GM18498 (cell line): ENCODE data around the gene MATN1.
A peak's percentile ranks its signal among the peaks of the same experiment; 100 is the strongest.

Source experiments
- ATAC-seq: cut with Tn5 transposase; IDR thresholded peaks from one replicate; pipeline ENCODE4 v1.9.1; 2021; ENCODE audit warnings: mild to moderate bottlenecking, moderate library complexity; ENCODE audit not compliant: unreplicated experiment

Gene MATN1

GRCh38 chr1:30745834-30746208 lies 22.4 kb upstream of the MATN1 start:
- ATAC-seq: no peak

GRCh38 chr1:30745156-30745833 lies 21.9 kb upstream of the MATN1 start:
- no peak for ATAC-seq

- ATAC-seq: peak; percentile 40
Observed at GRCh38 chr1:30744060-30744756, 20.8 kb upstream of the MATN1 start.

GRCh38 chr1:30743584-30744059 lies 20.2 kb upstream of the MATN1 start:
- ATAC-seq: peak; percentile 40

GRCh38 chr1:30742963-30743559 lies 19.7 kb upstream of the MATN1 start:
- no peak for ATAC-seq

- ATAC-seq: no peak
Observed at GRCh38 chr1:30742300-30742962, 19.0 kb upstream of the MATN1 start.

GRCh38 chr1:30741239-30741894 lies 18.0 kb upstream of the MATN1 start:
- no peak for ATAC-seq

- ATAC-seq: no peak
Observed at GRCh38 chr1:30740251-30741238, 17.2 kb upstream of the MATN1 start.

GRCh38 chr1:30739601-30740000 lies 16.2 kb upstream of the MATN1 start:
- ATAC-seq: no peak

- no peak for ATAC-seq
Observed at GRCh38 chr1:30738715-30739559, 15.6 kb upstream of the MATN1 start.

- ATAC-seq: no peak
Observed at GRCh38 chr1:30738040-30738714, 14.8 kb upstream of the MATN1 start.

GRCh38 chr1:30737357-30738039 lies 14.1 kb upstream of the MATN1 start:
- ATAC-seq: no peak

GRCh38 chr1:30735668-30736498 lies 12.5 kb upstream of the MATN1 start:
- ATAC-seq: no peak

GRCh38 chr1:30735124-30735523 lies 11.7 kb upstream of the MATN1 start:
- no peak for ATAC-seq

- no peak for ATAC-seq
Observed at GRCh38 chr1:30734580-30734979, 11.2 kb upstream of the MATN1 start.

GRCh38 chr1:30734106-30734505 lies 10.7 kb upstream of the MATN1 start:
- ATAC-seq: no peak

GRCh38 chr1:30733493-30733892 lies 10.1 kb upstream of the MATN1 start:
- no peak for ATAC-seq
